HUES64 (cell line): Measurements from ENCODE around the gene FILIP1.

Experiments used
- H3K27ac ChIP-seq: 2 replicates; pipeline ENCODE4 v1.7.0; 2013; ENCODE audit warnings: low read depth, low read length, inconsistent platforms
- H3K27me3 ChIP-seq: 2 replicates; pipeline ENCODE4 v1.6.1; 2013; ENCODE audit warnings: mild to moderate bottlenecking, low read length; ENCODE audit not compliant: insufficient read depth
- H3K36me3 ChIP-seq: 2 replicates; pipeline ENCODE4 v1.6.1; 2013; ENCODE audit warnings: mild to moderate bottlenecking, low read length; ENCODE audit not compliant: insufficient read depth
- H3K4me1 ChIP-seq: 2 replicates; pipeline ENCODE4 v1.6.1; 2013; ENCODE audit warnings: mild to moderate bottlenecking, low read length, moderate library complexity; ENCODE audit not compliant: insufficient read depth
- H3K4me3 ChIP-seq: 2 replicates; pipeline ENCODE4 v1.5.1; 2013; ENCODE audit warnings: mild to moderate bottlenecking, low read length, moderate library complexity
- H3K9ac ChIP-seq: 2 replicates; pipeline ENCODE4 v1.6.1; 2013; ENCODE audit warnings: mild to moderate bottlenecking, low read depth, low read length
- H3K9me3 ChIP-seq: 2 replicates; pipeline ENCODE4 v1.6.1; 2013; ENCODE audit warnings: low read depth, low read length; ENCODE audit not compliant: insufficient read depth
- WGBS: fragments of 150-250, 120-280 bp; methylation state at CpG from one replicate; pipeline ENCODE4 v1.1.7; 2013; ENCODE audit warnings: missing lambda C conversion rate; 5-methylcytosine and 5-hydroxymethylcytosine counted together

The FILIP1 gene

DNA sequence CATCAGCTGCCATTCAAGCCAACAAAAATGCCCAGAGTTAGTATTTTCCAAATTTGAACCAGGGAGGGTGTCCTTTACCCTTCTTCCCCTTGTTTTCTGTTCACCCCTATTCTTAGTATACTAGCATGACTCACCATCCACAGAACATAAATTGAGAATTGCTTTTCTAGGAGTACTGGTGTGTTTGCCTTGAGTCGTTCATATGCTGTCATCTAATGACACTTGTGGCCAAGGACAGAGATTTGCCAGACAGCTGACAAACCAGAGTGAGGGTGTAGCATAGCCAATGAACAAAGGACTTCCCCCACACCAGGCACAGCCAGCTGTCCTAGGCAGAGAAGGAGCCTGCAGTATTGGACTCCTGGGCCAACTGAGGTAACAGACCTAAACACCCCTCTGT, 62.2 kb downstream of the FILIP1 start:
- H3K27me3 ChIP-seq, result no peaks in the 10 kb centered on the region
- no peak overlapping the region for H3K27ac ChIP-seq
- H3K4me1 ChIP-seq, result no peaks in the 10 kb centered on the region
- no peak overlapping the region for H3K4me3 ChIP-seq
- 79% methylated on average over 1 of the region's 1 CpG for WGBS
- no peaks in the 10 kb centered on the region for H3K9me3 ChIP-seq
- H3K36me3 ChIP-seq, result no peaks in the 10 kb centered on the region
- H3K9ac ChIP-seq, result no peak overlapping the region

- no peaks in the 10 kb centered on the region for H3K36me3 ChIP-seq
- no peak overlapping the region for H3K27ac ChIP-seq
- WGBS, result 91% methylated on average over 3 of the region's 4 CpGs
- H3K4me3 ChIP-seq, result no peak overlapping the region
- no peaks in the 10 kb centered on the region for H3K4me1 ChIP-seq
- no peak overlapping the region for H3K9ac ChIP-seq
- H3K9me3 ChIP-seq, result no peaks in the 10 kb centered on the region
- no peaks in the 10 kb centered on the region for H3K27me3 ChIP-seq
Measured at GRCh38 chr6:75430631-75431325, 62.8 kb downstream of the FILIP1 start.

- H3K27ac ChIP-seq, result no peak overlapping the region
- H3K9ac ChIP-seq, result no peak overlapping the region
- H3K36me3 ChIP-seq, result no peaks in the 10 kb centered on the region
- no peaks in the 10 kb centered on the region for H3K4me1 ChIP-seq
- no peaks in the 10 kb centered on the region for H3K27me3 ChIP-seq
- 92% methylated on average over 2 of the region's 2 CpGs for WGBS
- H3K9me3 ChIP-seq, result no peaks in the 10 kb centered on the region
- H3K4me3 ChIP-seq, result no peak overlapping the region
Measured at GRCh38 chr6:75429061-75429703, 64.4 kb downstream of the FILIP1 start.

DNA sequence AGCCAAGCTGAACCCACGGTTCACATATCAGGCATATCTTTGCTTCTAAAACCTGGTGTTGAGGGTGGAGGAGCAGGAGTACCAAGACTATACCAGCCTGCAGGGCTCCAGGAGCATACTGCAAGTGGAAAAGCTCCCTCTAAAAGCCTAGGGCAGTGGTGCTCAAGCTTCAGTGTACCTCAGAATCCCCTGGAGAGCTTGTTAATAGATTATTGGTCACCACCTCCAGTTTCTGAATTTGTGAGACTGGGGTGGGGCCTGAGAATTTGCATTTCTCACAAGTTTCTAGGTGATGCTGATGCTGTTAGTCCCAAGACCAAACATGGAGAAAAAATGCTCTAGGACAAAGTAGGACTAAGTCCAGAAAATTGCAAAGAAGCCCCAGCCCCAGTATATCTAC, 65.4 kb downstream of the FILIP1 start:
- Histone ChIP-seq H3K4me3 (no peak overlapping the region), H3K9me3 (no peaks in the 10 kb centered on the region), H3K27ac (no peak overlapping the region), H3K27me3 (no peaks in the 10 kb centered on the region), H3K36me3 (no peaks in the 10 kb centered on the region), H3K9ac (no peak overlapping the region), H3K4me1 (no peaks in the 10 kb centered on the region)
- WGBS, result 90% methylated on average over 1 of the region's 1 CpG

DNA sequence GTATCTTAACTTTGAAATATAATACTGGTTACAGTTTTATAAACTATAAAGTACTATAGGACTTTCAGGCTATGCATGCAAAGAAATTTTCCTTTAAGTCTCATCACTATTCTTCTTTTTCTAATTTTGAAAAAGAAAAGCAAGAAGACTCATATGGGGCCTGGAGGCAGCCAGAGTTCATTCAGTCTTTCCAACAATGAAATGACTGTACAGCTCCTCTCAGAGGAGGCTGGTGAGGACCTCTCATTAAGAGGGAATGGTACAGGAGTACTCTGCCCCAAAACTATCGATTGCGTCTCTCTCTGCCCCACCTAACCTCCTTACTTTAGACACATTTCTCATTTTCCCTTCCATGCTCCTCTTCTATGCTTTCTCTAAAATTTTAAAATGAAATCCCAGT, 66.3 kb downstream of the FILIP1 start:
- no peaks in the 10 kb centered on the region for H3K4me1 ChIP-seq
- no peaks in the 10 kb centered on the region for H3K27me3 ChIP-seq
- no peaks in the 10 kb centered on the region for H3K9me3 ChIP-seq
- no peaks in the 10 kb centered on the region for H3K36me3 ChIP-seq
- no peak overlapping the region for H3K9ac ChIP-seq
- no peak overlapping the region for H3K4me3 ChIP-seq
- WGBS, result 96% methylated on average over 2 of the region's 2 CpGs
- no peak overlapping the region for H3K27ac ChIP-seq

DNA sequence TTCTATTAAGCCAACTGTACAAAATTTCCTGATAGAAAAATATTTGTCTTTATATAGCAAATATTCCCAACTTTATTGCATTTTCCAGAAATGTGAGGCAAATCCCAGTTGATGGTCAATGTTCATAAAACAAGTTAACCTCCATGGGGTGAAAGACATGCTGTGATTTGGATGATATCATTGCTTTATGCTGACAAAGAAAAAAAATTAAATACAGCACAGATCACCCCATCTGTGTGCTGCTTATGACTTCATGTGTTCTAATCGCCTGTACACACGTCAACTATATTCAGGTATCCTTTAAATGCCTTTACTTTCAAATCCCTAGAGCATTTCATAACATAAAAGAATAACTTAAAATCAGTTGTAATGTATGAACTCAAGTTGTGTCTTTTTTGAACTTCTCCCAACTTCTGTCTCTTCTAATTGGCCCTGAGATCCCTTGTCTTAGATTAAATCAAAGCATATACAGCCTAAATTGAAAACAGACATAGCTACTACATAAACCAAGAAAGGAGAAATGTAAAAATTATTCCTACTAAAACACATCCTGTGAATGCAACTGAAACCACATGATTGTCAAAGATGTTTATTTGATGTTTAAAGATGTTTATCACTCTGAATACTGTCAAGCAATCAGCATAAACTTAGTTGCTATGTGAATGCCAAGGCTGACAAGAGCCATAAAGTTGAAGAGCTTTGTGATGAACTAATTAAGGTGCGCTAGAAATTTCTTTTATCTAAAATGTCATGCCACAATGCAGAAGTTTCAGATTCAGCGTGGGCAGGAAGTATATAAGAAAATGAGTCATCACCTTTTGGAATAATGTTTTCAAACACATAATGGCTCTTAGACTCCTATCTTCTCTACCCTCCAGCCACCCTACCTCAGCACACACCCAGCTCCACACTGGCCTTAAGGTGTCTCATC, 68.7 kb downstream of the FILIP1 start:
- WGBS, result 95% methylated on average over 3 of the region's 4 CpGs
- no peak overlapping the region for H3K27ac ChIP-seq

GRCh38 chr6:75423386-75423785, 70.2 kb downstream of the FILIP1 start:
- Histone ChIP-seq H3K9ac (no peak overlapping the region), H3K4me3 (no peak overlapping the region), H3K27ac (no peak overlapping the region), H3K9me3 (no peaks in the 10 kb centered on the region), H3K36me3 (no peaks in the 10 kb centered on the region), H3K4me1 (0 out of 2 replicates have a peak, but pooled peaks cover 6% of the 10 kb centered on the region), H3K27me3 (no peaks in the 10 kb centered on the region)
- WGBS, result 83% methylated on average over 8 of the region's 8 CpGs

More for the DNA sequence above, 68.7 kb downstream of the FILIP1 start:
- Histone ChIP-seq H3K27me3 (no peaks in the 10 kb centered on the region), H3K9me3 (no peaks in the 10 kb centered on the region), H3K36me3 (no peaks in the 10 kb centered on the region), H3K4me1 (no peaks in the 10 kb centered on the region), H3K9ac (no peak overlapping the region), H3K4me3 (no peak overlapping the region)

DNA sequence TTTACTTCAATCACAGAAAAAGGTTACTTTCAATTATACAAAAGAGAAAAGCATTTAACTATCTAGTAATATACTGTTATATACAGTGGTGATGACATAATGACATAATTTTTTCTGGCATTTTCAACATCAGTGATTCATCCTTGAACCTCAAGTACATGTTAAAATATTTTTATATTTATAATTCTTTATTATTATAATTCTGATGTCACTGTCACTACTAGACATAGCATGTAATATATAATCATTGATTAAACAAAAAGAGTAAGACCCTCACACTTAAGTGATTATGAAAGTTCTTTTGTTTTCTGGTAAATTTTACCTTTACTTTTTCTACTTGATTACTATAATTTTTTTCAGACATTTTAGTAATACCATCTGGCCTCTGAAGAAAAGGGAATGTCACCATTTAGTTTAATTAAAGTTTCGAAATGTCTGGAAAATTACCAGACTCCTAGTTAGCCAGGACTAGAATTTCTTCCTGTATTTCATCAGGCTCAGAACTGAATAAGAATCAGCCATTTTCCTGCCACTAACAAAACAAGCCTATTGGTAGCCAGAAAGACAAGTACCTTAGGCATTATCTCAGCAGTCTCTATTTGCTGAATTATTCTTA, 71.5 kb downstream of the FILIP1 start:
- Histone ChIP-seq H3K27me3 (no peaks in the 10 kb centered on the region), H3K4me1 (0 out of 2 replicates have a peak, but pooled peaks cover 6% of the 10 kb centered on the region), H3K4me3 (no peak overlapping the region), H3K36me3 (no peaks in the 10 kb centered on the region), H3K9me3 (no peaks in the 10 kb centered on the region), H3K27ac (no peak overlapping the region), H3K9ac (no peak overlapping the region)
- WGBS, result 100% methylated on average over 1 of the region's 1 CpG

DNA sequence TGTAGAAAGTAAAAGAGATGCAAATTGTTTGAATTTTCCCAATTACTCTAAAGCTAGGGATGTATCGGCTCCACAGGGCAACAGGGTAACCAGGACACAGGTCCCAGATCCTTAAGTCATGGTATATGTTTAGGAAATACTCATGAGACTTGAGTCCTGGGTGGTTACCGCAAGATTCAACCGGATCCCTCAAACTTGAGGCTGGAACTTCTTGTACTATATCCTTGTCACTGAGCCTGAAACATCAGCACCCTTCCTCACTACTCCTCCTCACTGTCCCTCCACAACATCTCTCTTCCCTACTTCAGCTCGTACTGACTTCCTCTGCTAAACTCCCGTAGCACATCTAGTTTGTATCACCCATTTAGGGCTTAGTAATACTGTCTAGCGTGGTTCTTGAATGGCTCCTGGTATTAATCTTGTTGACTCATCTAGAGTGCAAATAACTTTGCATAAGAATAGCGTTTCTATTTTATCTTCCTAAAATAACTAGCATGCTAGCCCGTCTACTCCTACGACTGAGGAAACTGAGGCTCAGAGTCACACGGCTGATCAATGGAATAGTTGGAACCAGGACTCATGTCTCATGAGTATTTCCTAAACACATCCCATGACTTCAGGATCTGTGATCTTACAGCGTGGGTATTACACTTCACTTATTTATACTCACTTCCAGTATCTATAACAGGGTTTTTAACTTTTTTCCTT, 72.1 kb downstream of the FILIP1 start:
- Histone ChIP-seq H3K27ac (no peak overlapping the region), H3K27me3 (no peaks in the 10 kb centered on the region), H3K9ac (no peak overlapping the region), H3K4me3 (no peak overlapping the region), H3K9me3 (no peaks in the 10 kb centered on the region), H3K4me1 (0 out of 2 replicates have a peak, but pooled peaks cover 6% of the 10 kb centered on the region), H3K36me3 (no peaks in the 10 kb centered on the region)
- 93% methylated on average over 11 of the region's 11 CpGs for WGBS

DNA sequence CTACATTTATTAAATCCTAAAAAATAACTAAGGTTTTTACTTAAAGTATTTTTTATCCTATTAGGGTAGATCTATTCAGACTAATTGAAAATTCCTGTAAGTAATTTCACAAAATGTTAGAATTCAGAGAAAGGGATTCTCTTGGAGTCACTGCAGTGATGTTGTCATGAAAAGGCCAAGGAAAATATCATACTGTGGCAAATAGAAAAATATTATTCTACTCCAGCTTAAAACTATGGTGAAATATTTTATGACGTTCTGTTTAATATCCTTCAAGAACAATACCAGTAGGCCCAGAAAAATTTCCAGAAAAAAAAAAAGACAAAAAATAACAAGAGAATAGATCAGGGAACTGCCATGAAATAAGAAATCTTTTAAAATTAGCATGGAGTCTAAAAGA, 73.6 kb downstream of the FILIP1 start:
- no CpG with 5 or more reads among the region's 1 CpG for WGBS
- Histone ChIP-seq H3K9ac (no peak overlapping the region), H3K27me3 (no peaks in the 10 kb centered on the region), H3K4me1 (0 out of 2 replicates have a peak, but pooled peaks cover 6% of the 10 kb centered on the region), H3K36me3 (no peaks in the 10 kb centered on the region), H3K4me3 (no peak overlapping the region), H3K9me3 (no peaks in the 10 kb centered on the region), H3K27ac (no peak overlapping the region)
